Dermis microvascular lymphatic vessel endothelial cell (primary cell): Measurements from ENCODE around the gene BCCIP. TPM values are rescaled to one million over a fixed set of nuclear protein-coding genes. Genes with fewer than 3 reads are reported as not detected.

Experiments used
- DNase-seq, 2 donors: peaks; one replicate each; pipeline versions ENCODE4 v3.0.0 to v3.0.0-alpha.2; 2010; ENCODE audit warnings: low read depth in 2 of 2
- total RNA-seq: library from RNA; depleted of rRNA; stranded (reverse); fragments of >200 nt; gene quantifications from 2 replicates; pipeline ENCODE4 v1.2.1, GENCODE V29; 2014

BCCIP gene
- total RNA-seq, 1 donor from 2014 or later: 28.4 TPM

- no peak for DNase-seq
These were observed 25.2 kb upstream of the BCCIP start for GRCh38 chr10:125797994-125798662.

GRCh38 chr10:125799451-125800182, 23.7 kb upstream of the BCCIP start:
- no peak for DNase-seq

- no peak for DNase-seq
These were observed 21.8 kb upstream of the BCCIP start for GRCh38 chr10:125801574-125801973.

DNA sequence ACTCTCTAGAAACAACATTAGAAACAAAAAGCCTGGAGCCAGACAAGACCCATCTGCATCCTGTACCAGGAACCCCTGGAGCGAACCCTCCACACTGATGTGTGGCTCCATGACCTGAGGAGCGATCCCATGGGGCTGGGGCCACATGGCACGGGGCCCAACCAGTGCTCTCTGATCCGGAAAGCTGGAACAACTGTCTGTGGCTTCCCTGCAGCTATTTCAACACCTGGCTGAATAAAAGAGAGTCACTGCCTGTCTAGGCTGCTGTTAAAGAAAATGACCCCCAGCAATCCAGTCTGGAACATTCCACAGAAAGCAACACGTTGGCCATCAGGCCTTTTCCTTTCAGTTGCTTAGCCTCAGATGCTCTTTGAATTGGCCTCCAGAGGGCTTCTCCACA, 21.2 kb upstream of the BCCIP start:
- peak; percentile 79 to 91 for DNase-seq

DNA sequence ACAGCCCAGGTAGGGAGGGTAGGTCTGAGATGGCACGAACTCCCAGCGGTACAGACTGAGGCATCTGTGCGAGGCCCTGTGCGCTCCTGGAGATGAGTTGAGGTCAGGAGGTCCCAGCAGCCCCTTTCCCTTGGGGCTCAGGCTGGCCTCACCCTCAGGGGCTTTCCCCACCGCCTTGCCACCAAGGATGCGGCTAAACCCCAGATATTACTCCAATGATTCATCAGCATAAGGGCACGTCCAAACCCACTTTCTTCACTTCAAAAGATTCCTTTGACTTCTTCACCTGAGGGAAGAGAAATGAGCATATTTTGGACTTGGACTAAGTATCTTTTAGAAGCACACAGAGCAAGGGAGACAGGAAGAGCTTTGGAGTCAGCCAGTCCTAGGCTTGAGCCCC, 20.6 kb upstream of the BCCIP start:
- DNase-seq: no peak

- peak; percentile 39 to 46 for DNase-seq
These were observed 15.3 kb upstream of the BCCIP start for GRCh38 chr10:125808047-125808446.

- no peak for DNase-seq
These were observed 12.1 kb upstream of the BCCIP start for GRCh38 chr10:125811251-125811650.

- no peak for DNase-seq
These were observed 11.1 kb upstream of the BCCIP start for GRCh38 chr10:125812128-125812750.

DNA sequence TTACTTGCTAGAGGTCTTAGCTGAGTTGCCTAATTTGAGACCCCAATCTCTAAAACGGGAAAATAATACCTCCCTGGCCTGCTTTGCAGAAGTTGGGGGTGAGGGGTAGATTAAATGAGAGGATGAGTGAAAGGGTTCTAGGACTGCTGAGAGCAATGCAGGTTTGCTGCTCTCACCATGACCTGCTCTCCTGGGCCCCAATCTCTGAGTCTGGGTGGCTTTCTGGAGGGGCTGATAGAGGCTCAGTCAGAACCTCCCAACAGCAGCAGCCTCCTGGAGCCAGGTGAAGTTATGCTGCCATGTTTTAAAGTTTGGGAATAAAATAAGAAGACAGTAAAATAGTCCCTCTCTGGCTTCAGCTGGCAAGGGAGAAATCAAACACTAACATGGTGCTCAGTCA, 7.6 kb upstream of the BCCIP start:
- DNase-seq: no peak

- no peak for DNase-seq
These were observed 6.8 kb upstream of the BCCIP start for GRCh38 chr10:125816548-125816947.

DNA sequence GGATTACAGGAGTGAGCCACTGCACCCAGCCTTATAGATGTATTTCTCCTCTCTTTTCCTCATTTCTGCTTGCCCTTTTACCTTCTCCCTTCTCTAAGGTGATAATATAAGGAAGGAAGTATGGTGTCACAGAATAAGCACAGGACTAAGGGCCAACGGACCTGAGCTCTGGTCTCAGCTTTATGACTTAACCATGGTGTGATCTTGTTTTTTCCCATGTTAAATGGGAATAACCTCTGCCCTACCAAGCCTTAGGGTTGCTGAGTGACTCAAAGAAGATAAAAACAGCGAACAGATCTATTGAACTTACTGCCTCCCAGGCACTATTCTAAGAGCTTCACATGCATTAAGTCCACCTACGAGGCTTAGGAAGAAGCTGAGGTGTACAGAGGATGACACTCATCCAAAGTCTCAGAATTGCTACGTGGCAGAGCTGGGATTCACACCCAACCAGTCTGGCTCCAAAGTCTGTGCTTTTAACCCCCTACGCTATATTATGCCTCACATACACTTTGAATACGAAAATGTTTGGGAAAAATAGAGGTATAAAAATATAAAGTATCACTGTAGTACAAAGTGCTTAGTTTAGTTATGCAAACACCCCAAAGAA, 5.9 kb upstream of the BCCIP start:
- no peak for DNase-seq

DNA sequence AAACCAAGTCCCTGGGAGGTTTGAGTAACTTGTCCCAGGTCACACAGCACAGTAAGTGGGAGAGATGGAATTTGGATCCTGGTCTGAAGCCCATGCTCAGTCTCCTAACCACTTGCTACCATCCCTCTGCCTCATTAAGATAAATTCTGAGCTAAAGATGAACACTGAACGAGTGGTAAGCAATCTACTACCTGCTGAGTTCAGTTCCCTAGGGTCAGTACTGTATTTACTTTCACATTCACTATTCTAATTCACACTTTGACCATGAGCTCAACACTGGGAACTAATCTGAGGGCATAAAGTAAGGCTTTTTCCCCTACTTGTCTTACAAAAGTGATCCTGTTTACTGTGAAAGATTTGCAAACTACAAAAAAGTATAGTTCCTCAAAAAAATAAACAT, 2.6 kb upstream of the BCCIP start:
- no peak for DNase-seq

- DNase-seq: peak in 1 of 2 donors; percentile 17
These were observed 411 bp downstream of the BCCIP start for GRCh38 chr10:125823663-125824251.

DNA sequence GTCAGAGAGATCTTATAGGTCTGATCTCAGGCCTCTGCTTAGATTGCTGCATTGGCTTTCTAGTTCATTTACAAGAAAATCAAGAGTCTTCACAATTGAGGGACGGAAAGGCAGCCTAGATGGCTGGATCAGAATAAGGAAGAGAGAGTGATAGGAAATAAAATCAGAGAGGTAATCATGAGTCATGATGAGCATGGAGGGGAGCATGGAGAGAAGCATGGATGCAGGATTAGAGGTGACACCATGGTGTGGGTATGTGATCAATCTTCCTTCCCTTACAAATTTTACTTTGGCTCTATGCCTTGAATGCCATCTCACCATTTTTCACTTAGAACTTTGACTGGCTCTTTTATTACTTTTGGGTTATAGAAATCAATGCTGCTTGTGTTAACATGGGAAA, 1.4 kb downstream of the BCCIP start:
- DNase-seq: no peak

DNA sequence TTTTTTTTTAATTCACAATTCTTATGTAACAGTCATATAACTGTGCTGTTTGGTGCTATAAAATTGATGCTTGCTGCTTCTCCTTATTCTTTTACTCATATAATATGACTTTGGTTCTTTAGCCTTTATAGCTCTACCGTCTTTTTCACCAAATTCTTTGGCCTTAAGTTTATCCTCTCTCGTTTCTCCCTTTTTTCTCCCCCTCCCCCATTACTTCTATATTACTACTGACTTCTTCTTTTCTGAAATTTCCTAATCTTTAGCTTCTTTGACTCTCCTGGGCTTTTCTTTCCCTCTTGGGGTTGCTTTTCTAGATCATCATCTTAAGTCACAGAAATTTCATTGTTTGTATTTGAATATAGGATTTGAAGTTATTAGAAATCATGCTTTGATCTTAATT, 3.8 kb downstream of the BCCIP start:
- no peak for DNase-seq

GRCh38 chr10:125828311-125828710, 5.0 kb downstream of the BCCIP start:
- no peak for DNase-seq

DNA sequence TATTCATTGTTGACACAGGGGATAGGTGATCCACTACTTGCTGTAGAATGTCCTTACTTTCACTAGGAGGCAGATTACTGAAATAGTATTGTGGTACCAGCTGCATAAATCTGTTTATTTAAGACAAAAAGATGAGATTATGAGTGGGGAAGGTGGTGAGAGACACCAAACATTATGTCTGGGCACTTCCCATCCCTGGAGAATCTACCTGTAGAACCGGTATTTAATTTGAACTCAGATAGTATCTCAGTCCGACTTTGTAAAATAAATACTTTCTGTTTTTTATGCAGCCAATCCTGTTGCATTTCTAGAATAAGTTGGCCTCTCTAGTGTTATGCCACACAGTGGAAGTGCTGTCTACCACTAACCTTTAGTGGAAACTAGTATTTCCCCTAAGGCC, 13.4 kb downstream of the BCCIP start:
- DNase-seq: no peak

- DNase-seq: no peak
These were observed 15.6 kb downstream of the BCCIP start for GRCh38 chr10:125838802-125839575.

DNA sequence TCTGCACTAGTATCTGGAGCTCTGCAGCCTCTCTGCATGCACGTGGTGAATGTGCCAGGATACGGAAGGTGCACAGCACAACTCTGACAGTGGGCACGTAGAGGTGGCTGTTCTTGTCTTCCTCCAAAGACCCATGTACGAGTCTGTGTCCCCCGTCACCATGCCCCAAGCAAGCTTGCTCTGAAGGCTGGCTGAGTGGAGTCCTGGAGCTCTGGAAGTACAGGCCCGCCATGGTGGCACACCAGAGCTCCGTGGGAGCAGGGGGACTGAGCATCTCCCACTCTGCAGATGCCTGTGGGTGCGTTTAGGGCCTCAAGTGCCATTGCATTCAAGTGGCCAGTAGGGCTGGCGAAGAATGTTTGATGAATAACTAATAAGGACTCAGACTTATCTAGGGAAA, 17.1 kb downstream of the BCCIP start:
- no peak for DNase-seq

- peak in 1 of 2 donors; percentile 70 for DNase-seq
These were observed 17.6 kb downstream of the BCCIP start for GRCh38 chr10:125840955-125841354.
